ENCODE data around the gene VILL. TPM values are rescaled to one million over a fixed set of nuclear protein-coding genes. Genes with fewer than 3 reads are reported as not detected.

VILL gene
- total and polyA plus RNA-seq, 2 of the 8 experiments (the other 6 are each of a cell fraction or from before 2014, with no cell fraction given), result 4.1 to 4.2 TPM

DNA sequence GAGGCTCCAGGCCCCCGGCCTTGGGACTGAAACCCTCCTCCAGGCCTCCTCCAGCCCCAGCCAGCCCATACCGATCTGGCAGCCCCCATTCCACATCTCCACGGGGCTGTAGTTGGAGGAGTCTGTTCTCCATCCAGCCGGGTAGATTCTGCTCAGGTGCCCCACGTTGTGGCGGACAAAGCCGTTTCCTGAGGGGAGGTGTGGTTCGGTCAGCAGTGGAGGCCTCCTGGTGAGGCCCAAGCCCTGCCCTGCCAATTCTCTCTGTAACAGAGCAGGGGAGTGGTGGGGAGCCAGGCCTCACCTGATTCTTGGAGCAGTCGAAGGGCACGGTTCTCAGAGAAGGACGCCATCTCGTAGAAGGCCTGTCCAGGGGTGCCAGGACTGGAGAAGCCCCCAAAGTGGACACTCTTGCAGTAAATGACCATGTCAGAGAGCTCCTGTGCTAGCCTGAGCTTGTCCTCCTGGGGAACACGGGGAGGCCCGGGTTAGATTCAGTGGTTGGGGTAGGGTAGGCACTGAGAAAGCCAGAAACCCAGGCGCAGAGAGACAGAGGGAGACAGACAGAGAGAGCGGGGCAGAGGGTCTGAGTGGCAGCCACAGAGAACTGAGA, 18.5 kb downstream of the VILL start (continued):
- TF ChIP-seq CHD7 (IDR thresholded peaks at IDR 0.05; ENCODE audit: insufficient replicate concordance, low read length), result no peak
